H7 (cell line): ENCODE data around the gene PROSER3. TPM values are rescaled to one million over a fixed set of nuclear protein-coding genes. Genes with fewer than 3 reads are reported as not detected.
"Not testable (repeated sequence)": the region's sequence is repeated elsewhere in the genome, so short reads cannot be mapped to it uniquely, and the experiment has no call there.

Experiments used
- DNase-seq: peaks from one replicate; pipeline ENCODE4 v3.0.0; 2012
- H3K27me3 ChIP-seq: 2 replicates; pipeline ENCODE4 v1.6.0; 2011; ENCODE audit warnings: mild to moderate bottlenecking, low read length; ENCODE audit not compliant: control insufficient read depth, insufficient read depth
- H3K36me3 ChIP-seq: replicated peaks from 2 replicates; pipeline ENCODE4 v1.5.1; 2011; ENCODE audit warnings: low read length; ENCODE audit not compliant: control insufficient read depth, insufficient read depth
- H3K4me3 ChIP-seq: 2 replicates; pipeline ENCODE4 v1.5.1; 2011; ENCODE audit warnings: low read depth, mild to moderate bottlenecking, control low read depth, low read length, moderate library complexity; ENCODE audit not compliant: insufficient read depth
- total RNA-seq: library from RNA; depleted of rRNA; stranded (reverse); fragments of >200 nt; shearing (Covaris generic); gene quantifications from 2 replicates; pipeline ENCODE4 v1.2.3, GENCODE V29; 2014

Gene PROSER3
- total RNA-seq, 1 experiment from 2014 or later = 6.8 TPM

GRCh38 chr19:35790981-35791813 is 33.2 kb downstream of the PROSER3 start:
- Histone ChIP-seq H3K4me3 (no peak overlapping the region), H3K27me3 (no peaks in the 10 kb centered on the region), H3K36me3 (no peaks in the 10 kb centered on the region)
- peak; percentile 77 for DNase-seq

- Histone ChIP-seq H3K4me3 (no peak overlapping the region), H3K36me3 (no peaks in the 10 kb centered on the region), H3K27me3 (no peaks in the 10 kb centered on the region)
- no peak for DNase-seq
These were observed 33.9 kb downstream of the PROSER3 start for GRCh38 chr19:35791814-35792279.

GRCh38 chr19:35792312-35792711 is 34.3 kb downstream of the PROSER3 start:
- Histone ChIP-seq H3K27me3 (peaks cover 1% of the 10 kb centered on the region; the same call in 1 of the 2 replicates), H3K36me3 (no peaks in the 10 kb centered on the region)
- DNase-seq = peak; percentile 58

GRCh38 chr19:35792888-35793287 is 34.9 kb downstream of the PROSER3 start:
- peaks cover 1% of the 10 kb centered on the region; the same call in 1 of the 2 replicates for H3K27me3 ChIP-seq
- H3K4me3 ChIP-seq = no peak overlapping the region
- no peaks in the 10 kb centered on the region for H3K36me3 ChIP-seq
- DNase-seq = no peak

More at GRCh38 chr19:35792312-35792711, 34.3 kb downstream of the PROSER3 start:
- no peak overlapping the region for H3K4me3 ChIP-seq

- H3K36me3 ChIP-seq = no peaks in the 10 kb centered on the region
- H3K27me3 ChIP-seq = peaks cover 3% of the 10 kb centered on the region; the same call in 1 of the 2 replicates
- DNase-seq = peak; percentile 51
- H3K4me3 ChIP-seq = no peak overlapping the region
These were observed 35.6 kb downstream of the PROSER3 start for GRCh38 chr19:35793381-35794165.

GRCh38 chr19:35795564-35795963 is 37.6 kb downstream of the PROSER3 start:
- not testable (repeated sequence) for H3K27me3 ChIP-seq, H3K36me3 ChIP-seq, H3K4me3 ChIP-seq, DNase-seq

GRCh38 chr19:35796645-35797542 is 38.9 kb downstream of the PROSER3 start:
- Histone ChIP-seq H3K36me3 (no peaks in the 10 kb centered on the region), H3K4me3 (no peak overlapping the region; the same call in 1 of the 2 replicates), H3K27me3 (peaks cover 3% of the 10 kb centered on the region; the same call in 1 of the 2 replicates)
- peak; percentile 71 for DNase-seq

- H3K27me3 ChIP-seq = peaks cover 3% of the 10 kb centered on the region; the same call in 1 of the 2 replicates
- DNase-seq = peak; percentile 89
- H3K36me3 ChIP-seq = no peaks in the 10 kb centered on the region
- no peak overlapping the region; the same call in 1 of the 2 replicates for H3K4me3 ChIP-seq
These were observed 39.7 kb downstream of the PROSER3 start for GRCh38 chr19:35797663-35798062.

GRCh38 chr19:35801828-35802227 is 43.9 kb downstream of the PROSER3 start:
- peaks cover 3% of the 10 kb centered on the region; the same call in 1 of the 2 replicates for H3K27me3 ChIP-seq
- peak; percentile 25 for DNase-seq
- no peak overlapping the region for H3K4me3 ChIP-seq
- no peaks in the 10 kb centered on the region for H3K36me3 ChIP-seq

- DNase-seq = peak; percentile 20
- Histone ChIP-seq H3K4me3 (no peak overlapping the region), H3K36me3 (no peaks in the 10 kb centered on the region), H3K27me3 (no peaks in the 10 kb centered on the region)
These were observed 47.6 kb downstream of the PROSER3 start for GRCh38 chr19:35805526-35806102.

GRCh38 chr19:35806597-35806996 is 48.6 kb downstream of the PROSER3 start:
- Histone ChIP-seq H3K4me3 (no peak overlapping the region), H3K27me3 (no peaks in the 10 kb centered on the region), H3K36me3 (no peaks in the 10 kb centered on the region)
- peak; percentile 61 for DNase-seq

GRCh38 chr19:35807633-35808032 is 49.7 kb downstream of the PROSER3 start:
- no peaks in the 10 kb centered on the region; the same call in 1 of the 2 replicates for H3K27me3 ChIP-seq
- no peak for DNase-seq
- H3K4me3 ChIP-seq = no peak overlapping the region
- no peaks in the 10 kb centered on the region for H3K36me3 ChIP-seq

GRCh38 chr19:35811317-35812219 is 53.6 kb downstream of the PROSER3 start:
- H3K36me3 ChIP-seq = no peaks in the 10 kb centered on the region
- no peak overlapping the region for H3K4me3 ChIP-seq
- peak; percentile 49 for DNase-seq
- H3K27me3 ChIP-seq = no peaks in the 10 kb centered on the region; the same call in 1 of the 2 replicates
